AG09309 (cell line): ENCODE measurements around the gene TMCC2.

Experiments
- DNase-seq: peaks from one replicate; pipeline ENCODE4 v3.0.0-alpha.2; 2010; ENCODE audit warnings: low read depth
- H3K4me3 ChIP-seq: 2 replicates; pipeline ENCODE4 v1.5.1; 2011; ENCODE audit warnings: mild to moderate bottlenecking, low read depth, low read length, moderate library complexity; ENCODE audit not compliant: control insufficient read depth
- TF ChIP-seq, protein P1 (sequence below): IDR thresholded peaks from 2 replicates; pipeline ENCODE4 v1.5.1; 2011; ENCODE audit warnings: mild to moderate bottlenecking, low read depth, low read length, inconsistent platforms; ENCODE audit not compliant: insufficient read depth, control insufficient read depth; ENCODE audit errors: missing control alignments

Gene TMCC2

DNA sequence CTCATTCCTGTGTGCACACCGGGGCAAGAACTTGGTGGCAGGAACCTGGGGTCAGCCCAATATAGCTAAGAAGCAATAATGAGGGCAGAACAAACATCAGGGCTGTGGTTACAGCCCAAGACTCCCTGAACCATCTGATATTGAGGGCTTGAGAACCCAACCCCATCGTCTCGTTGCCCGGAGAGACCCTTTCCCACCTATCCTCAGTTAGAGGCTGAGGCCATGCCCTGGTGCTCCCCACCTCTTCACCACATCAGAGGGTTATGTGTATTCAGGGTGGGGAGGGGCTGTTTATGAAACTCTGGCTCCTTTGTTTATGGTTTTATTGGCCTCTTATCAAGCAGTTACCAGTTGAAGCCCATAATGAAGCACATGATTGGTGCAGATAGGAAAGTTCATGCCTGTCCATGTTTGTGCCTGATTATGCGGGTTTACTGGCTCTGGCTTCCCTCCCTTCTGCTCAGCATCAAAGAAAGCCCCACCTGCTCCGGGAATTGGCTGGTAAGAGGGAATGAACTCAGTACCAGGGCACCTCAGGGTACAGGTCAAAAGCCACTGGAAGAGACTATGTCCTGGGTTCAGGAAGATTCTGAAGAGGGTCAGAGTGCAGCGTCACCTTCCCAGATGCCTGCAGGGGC, 79.3 kb downstream of the TMCC2 start:
- no peak overlapping the region for H3K4me3 ChIP-seq
- TF ChIP-seq, protein P1, sequence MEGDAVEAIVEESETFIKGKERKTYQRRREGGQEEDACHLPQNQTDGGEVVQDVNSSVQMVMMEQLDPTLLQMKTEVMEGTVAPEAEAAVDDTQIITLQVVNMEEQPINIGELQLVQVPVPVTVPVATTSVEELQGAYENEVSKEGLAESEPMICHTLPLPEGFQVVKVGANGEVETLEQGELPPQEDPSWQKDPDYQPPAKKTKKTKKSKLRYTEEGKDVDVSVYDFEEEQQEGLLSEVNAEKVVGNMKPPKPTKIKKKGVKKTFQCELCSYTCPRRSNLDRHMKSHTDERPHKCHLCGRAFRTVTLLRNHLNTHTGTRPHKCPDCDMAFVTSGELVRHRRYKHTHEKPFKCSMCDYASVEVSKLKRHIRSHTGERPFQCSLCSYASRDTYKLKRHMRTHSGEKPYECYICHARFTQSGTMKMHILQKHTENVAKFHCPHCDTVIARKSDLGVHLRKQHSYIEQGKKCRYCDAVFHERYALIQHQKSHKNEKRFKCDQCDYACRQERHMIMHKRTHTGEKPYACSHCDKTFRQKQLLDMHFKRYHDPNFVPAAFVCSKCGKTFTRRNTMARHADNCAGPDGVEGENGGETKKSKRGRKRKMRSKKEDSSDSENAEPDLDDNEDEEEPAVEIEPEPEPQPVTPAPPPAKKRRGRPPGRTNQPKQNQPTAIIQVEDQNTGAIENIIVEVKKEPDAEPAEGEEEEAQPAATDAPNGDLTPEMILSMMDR, result no peak
- DNase-seq, result no peak

DNA sequence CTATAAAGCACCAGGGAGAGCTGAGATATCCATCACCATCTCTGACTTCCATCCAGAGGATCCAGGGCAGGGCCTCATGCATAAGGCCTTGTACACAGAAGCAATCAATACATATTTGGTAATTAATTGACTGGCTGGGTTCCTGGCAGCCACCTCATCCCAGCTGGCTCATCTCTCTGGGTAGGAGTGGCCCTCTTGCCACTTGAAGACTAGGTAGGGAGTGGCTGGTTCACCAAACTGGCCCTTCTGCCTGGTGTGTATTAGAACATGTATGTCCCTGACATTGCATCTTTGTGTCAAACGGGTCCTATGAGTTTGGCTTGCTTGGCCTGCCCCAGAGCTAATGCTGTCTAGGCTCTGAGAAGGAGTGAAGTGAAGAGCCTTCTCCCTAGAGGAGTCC, 82.0 kb downstream of the TMCC2 start:
- no peak for DNase-seq

DNA sequence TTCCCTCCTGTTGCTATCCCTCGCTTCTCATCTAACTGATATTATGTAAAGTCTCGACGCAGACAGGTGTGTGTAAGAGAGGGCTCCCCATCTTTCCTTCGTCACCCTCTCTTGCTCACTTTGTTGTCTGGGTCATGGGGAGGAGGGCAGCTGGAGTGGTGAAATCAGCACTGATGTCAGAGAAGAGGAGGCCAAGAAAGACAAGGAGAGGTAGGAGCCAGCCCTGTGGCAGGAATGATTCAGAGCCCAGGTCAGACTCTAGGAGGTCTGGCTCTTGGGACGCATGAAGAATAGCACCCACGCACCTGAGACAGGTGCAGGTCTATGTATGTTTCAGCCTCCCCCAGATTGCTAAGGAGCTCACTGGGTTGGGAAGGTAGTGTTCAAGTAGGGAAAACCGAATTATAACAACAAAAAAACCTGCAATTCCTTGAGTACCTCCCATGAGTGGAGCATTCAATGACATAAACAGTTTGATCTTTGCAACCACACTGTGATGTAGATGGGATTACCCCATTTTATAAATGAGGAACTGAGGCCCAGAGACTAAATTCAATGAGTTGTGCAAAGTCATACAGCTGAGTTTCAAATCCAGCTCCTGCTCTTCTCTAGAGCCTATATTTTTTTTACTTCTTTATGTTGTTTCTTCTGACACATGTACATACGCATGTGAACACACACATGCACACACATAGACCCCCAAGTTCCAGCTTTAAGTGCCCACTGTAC, 83.4 kb downstream of the TMCC2 start:
- no peak for DNase-seq
- H3K4me3 ChIP-seq, result no peak overlapping the region
- TF ChIP-seq, protein P1, result no peak

More for the DNA sequence above, 82.0 kb downstream of the TMCC2 start:
- no peak overlapping the region for H3K4me3 ChIP-seq
- TF ChIP-seq, protein P1, result no peak

DNA sequence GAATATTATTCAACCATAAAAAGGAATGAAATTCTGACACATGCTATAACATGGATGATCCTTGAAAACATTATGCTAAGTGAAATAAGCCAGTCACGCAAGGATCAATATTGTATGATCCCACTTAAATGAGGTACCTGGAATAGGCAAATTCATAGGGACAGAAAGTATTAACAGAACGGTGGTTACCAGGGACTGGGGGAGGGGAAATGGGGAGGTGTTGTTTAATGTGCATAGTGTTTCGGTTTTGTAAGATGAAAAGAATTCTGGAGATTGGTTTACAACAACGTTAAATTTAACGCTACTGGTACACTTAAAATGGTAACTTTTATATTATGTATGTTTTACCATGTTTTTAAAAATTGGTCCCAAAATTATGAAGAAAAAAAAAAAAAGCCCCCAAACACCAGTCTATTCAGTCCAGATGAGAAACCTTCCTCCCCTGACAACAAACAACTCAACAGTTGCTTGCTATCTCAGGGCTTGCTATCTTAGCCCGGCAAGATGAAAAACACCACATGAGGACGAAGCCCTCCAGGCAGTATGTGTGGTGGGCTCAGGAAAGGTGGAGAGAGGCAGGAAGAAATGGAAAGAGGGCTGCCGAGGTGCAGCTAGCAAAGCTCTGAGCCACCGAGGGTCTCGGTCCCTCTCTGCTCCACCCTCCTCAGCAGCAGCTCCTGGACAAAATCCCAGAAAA, 85.3 kb downstream of the TMCC2 start:
- no peak for DNase-seq
- no peak overlapping the region for H3K4me3 ChIP-seq
- TF ChIP-seq, protein P1, result no peak

DNA sequence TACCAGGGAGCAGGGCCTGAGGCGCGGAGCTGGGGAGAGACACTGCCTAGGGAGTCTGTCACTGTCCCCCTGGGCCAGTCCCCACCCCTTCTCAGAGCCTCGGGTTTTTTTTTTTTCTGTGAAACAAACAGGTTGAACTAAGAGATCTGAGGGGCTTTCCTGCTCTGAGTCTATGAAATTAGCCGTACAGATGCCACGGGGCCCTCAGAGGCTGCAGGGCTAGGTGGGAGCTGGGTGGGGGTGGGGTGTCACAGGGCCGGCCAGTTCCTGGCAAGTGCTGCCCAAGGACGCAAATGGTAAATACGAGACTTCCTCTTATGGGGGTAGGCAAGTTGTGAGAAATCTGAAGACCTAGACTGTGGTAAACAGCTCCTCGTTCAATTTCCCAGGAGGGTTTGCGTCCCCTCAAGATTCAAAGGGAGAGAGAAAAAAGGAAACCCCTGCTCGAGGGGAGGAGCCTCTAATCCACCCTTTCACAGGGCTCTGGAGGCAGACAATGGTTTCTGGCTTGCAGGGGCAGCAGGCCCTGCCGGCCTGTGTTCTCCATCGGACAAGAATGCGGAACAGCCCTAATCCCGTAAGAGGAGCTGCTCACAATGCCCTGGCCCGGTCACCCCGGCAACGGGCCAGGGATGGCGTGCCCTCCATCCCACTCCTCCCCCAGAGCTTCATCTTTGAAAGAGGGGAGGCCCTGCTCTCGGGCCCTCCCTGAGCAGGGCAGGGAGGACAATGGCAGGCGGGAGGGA, 86.0 kb downstream of the TMCC2 start:
- no peak overlapping the region for H3K4me3 ChIP-seq
- DNase-seq, result no peak
- TF ChIP-seq, protein P1, result no peak

DNA sequence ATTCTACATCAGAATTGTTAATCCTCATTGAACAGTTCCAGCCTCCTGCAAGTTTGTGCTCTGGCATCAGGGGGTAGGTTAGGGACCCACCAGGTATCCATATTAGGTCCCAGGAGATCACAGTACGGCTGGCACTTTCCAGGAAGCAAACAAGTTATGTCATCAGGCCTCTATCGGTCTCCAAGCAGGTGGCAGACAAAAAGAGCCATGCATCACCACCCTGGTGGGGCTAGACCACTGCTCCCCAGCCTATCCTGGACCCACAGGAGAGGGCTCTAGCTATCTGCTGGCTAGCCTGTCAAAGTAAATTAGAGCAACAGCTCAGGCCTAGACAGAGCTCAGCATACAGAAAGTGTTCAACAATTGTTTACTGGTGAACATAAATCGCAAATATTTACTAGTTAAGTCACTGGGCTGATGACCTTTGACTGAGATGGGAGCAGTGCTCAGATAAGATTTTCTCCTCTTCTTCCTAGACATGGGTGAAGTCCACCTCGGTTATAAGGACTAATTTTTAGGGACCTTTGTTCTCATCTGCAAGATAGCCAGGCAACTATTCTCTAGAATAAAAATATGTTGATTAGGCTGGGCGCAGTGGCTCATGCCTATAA, 87.4 kb downstream of the TMCC2 start:
- H3K4me3 ChIP-seq, result no peak overlapping the region
- no peak for DNase-seq
- TF ChIP-seq, protein P1, result no peak
